Endometrial microvascular endothelial cells (primary cell): ENCODE data around the gene PPP1R9A. TPM values are rescaled to one million over a fixed set of nuclear protein-coding genes. Genes with fewer than 3 reads are reported as not detected.
"Not testable (repeated sequence)": the region's sequence is repeated elsewhere in the genome, so short reads cannot be mapped to it uniquely, and the experiment has no call there.

Source experiments
- in situ Hi-C: cut with HindIII; loops from 2 replicates; pipeline ENCODE4 v1.10.0; 2017; ENCODE audit warnings: low sequenced_read_pairs, low pct_unique_long_range_greater_than_20kb; ENCODE audit errors: inconsistent ontology term
- total RNA-seq: library from RNA; depleted of rRNA; stranded (reverse); fragments of >200 nt; gene quantifications from one replicate; pipeline ENCODE4 v1.2.3, GENCODE V29; 2015; ENCODE audit errors: inconsistent ontology term

PPP1R9A gene
- total RNA-seq, 1 donor from 2014 or later, result not detected

DNA sequence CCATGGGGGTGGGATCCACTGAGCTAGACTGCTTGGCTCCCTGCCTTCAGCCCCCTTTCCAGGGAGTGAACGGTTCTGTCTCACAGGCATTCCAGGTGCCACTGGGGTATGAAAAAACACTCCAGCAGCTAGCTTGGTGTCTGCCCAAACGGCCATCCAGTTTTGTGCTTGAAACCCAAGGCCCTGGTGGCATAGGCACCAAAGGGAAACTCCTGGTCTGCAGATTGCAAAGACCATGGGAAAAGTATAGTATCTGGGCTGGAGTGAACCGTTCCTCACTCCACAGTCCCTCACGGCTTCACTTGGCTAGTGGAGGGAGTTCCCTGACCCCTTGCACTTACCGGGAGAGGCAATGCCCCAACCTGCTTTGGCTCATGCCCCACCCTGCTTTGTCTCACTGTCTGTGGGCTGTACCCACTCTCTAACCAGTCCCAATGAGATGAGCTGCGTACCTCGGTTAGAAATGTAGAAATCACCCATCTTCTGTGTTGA is 62.7 kb downstream of the PPP1R9A start:
- in situ Hi-C loops, result no loop called here

DNA sequence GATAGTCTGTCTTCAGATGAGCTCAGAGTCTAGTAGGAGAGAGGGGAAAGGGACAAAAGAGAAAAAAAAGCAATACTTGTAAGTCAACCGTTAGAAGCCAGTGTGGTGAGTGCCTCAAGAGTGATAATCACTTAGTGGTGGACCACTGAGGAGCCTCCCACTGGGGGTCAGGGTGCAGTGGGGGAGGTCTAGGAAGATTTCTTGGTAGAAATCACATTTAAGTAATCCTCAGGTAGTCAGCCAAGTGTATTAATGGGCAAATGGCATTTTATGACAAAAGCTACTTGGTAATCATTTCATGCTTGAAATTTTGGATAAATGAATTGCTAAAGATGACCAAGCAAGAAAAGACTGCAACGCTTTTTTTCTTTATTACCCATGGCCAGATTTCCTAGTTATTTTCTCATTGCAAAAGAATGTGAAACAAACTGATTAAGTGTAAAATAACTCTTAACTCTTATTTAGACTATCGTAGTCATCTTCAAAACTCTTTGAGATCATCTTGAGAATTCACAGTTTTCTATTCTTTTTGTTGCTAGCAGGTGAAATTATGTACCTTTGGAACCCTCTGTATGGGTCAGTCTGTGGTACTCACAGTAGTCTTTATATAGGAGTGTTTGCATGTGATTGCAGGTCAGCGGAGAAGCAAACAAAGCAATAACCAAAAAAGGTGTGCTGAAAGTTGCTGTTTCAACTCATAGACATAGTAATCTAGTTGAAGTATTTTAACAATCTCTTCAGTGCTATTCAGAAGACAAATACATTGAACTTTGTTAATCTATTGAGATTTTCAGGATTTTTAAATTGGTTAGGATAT is 63.9 kb downstream of the PPP1R9A start:
- in situ Hi-C loops, result no loop called here

GRCh38 chr7:94972296-94972695 is 64.9 kb downstream of the PPP1R9A start:
- in situ Hi-C loops, result no loop called here

DNA sequence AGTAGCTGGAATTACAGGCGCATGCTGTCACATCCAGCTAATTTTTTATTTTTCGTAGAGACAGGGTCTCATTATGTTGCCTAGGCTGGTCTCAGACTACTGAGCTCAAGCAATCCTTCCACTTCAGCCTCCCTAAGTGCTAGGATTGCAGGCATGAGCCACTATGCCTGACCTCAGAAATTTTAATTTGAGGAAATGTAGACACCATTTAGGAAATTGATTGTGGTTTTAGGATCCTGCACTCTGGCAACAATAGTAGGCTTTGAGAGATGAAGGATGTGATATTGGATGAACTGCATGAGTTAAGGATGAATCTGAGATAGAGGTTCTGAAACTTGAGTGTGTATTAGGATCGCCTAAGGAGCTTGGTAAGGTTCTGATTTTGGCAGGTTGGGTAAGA is 66.5 kb downstream of the PPP1R9A start:
- in situ Hi-C loops, result no loop called here

GRCh38 chr7:94974423-94974822 is 67.0 kb downstream of the PPP1R9A start:
- in situ Hi-C loops, result no loop called here

- in situ Hi-C loops, result no loop called here
Measured at GRCh38 chr7:94975336-94975735, 67.9 kb downstream of the PPP1R9A start.

GRCh38 chr7:94980418-94981142 is 73.2 kb downstream of the PPP1R9A start:
- in situ Hi-C loops, result no loop called here

DNA sequence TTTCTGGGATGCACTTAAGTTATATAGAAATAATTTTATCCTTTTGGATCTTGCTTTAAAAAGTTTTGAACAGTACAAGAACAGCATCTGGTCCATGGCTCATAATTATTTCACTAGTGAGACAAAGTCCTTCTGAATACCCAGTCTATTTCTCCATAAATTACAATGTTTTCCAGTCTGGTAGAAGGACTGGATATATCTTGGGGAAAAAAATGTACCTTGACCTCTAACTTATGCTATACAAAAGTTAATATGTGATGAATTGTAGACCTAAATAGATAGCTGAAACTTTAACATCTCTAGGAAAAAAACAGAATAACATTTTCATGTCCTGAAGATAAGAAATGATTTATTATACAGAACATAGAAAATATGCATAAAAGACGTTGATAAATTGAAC is 88.5 kb downstream of the PPP1R9A start:
- in situ Hi-C loops, result no loop called here

DNA sequence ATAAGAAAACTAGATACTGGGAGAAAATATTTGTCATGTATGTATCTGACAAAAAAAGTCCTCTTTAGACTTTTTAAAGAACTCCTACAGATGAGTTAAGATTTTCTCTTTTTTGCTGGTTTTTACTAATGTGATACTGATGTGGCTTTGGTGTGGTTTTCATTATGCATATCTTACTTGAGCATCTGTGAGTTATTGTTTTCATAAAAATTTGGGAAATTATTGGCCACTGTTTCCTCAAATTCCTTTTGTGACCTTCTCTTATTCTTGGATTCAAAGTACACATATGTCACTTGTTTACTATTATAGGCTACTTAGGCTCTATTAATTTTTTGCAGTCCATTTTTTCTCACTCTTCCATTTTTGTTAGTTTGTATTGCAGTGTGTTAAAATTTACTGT is 89.0 kb downstream of the PPP1R9A start:
- in situ Hi-C loops, result no loop called here

- in situ Hi-C loops, result no loop called here
Measured at GRCh38 chr7:94997547-94997946, 90.2 kb downstream of the PPP1R9A start.

- in situ Hi-C loops, result no loop called here
Measured at GRCh38 chr7:94998266-94999068, 91.1 kb downstream of the PPP1R9A start.

- in situ Hi-C loops, result no loop called here
Measured at GRCh38 chr7:94999069-94999351, 91.6 kb downstream of the PPP1R9A start.

DNA sequence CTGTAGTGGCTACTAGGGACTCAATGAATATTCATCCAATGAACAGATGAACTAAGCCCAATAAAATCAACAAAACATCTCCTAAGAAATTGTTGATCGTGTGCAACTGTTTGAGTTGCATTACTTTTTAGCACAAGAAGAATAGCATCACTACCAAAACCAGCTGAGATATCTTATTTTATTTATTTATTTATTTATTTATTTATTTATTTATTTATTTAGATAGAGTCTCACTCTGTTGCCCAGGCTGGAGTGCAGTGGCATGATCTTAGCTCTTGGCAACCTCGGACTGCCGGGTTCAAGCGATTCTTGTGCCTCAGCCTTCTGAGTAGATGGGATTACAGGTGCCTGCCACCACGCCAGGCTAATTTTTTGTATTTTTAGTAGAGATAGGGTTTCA is 92.2 kb downstream of the PPP1R9A start:
- in situ Hi-C loops, result not testable (repeated sequence)

- in situ Hi-C loops, result no loop called here
Measured at GRCh38 chr7:95001258-95001657, 93.9 kb downstream of the PPP1R9A start.

- in situ Hi-C loops, result no loop called here
Measured at GRCh38 chr7:95001815-95002561, 94.6 kb downstream of the PPP1R9A start.

GRCh38 chr7:95002775-95003174 is 95.4 kb downstream of the PPP1R9A start:
- in situ Hi-C loops, result no loop called here

DNA sequence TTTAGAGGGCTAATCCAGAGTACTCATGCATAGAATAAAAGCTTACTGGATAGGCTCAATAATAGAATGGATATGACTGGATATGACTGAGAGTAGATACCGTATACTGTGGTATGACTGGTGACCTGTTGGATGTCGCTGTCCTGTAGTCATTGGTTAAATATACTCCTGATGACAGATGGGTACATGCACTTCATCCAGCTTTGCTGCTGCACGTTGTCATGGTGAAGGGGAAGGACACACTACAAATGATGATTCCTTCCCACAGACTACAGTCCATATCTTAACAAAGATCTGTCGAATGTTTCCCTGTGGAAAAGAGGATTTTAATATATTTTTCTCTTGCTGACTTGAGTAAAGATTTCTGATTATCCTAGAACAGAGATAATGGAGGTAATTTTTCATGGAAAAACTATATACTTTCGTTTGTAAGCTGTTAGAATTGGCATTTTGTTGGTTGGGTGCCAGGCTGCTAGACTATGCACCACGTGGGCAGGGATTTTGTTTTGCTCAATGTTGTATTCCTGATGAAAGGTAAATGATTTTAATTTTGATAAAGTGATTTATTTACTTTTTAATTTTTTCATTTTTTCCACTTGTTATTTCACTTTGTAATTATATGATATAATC is 97.3 kb downstream of the PPP1R9A start:
- in situ Hi-C loops, result no loop called here

- in situ Hi-C loops, result no loop called here
Measured at GRCh38 chr7:95006010-95006409, 98.6 kb downstream of the PPP1R9A start.

DNA sequence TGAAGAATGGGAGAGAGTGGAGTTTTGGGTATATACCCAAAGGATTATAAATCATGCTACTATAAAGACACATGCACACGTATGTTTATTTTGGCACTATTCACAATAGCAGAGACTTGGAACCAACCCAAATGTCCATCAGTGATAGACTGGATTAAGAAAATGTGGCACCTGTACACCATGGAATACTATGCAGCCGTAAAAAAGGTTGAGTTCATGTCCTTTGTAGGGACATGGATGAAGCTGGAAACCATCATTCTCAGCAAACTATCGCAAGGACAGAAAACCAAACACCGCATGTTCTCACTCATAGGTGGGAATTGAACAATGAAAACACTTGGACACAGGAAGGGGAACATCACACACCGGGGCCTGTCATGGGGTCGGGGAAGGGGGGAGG is 101.4 kb downstream of the PPP1R9A start:
- in situ Hi-C loops, result not testable (repeated sequence)
